ENCODE measurements around the gene SLC46A2. TPM values are rescaled to one million over a fixed set of nuclear protein-coding genes. Genes with fewer than 3 reads are reported as not detected.

SLC46A2 gene
- total RNA-seq: not detected

GRCh38 chr9:112890106-112891081 lies at the start of gene SLC46A2:
SLC46A2 (minus strand) TSS chr9:112890876; CDS start chr9:112890681, 195 bp downstream.
- peaks cover 45% of the 10 kb centered on the region for H3K27me3 Mint-ChIP-seq
- POLR2A ChIA-PET: no interaction called here
- no peak for DNase-seq
- no peaks in the 10 kb centered on the region for H3K36me3 Mint-ChIP-seq (ENCODE audit: low read depth)
- peaks cover 2% of the 10 kb centered on the region for H3K4me1 Mint-ChIP-seq
- H3K9me3 Mint-ChIP-seq: no peaks in the 10 kb centered on the region
- CTCF ChIA-PET: no interaction called here
- H3K27ac Mint-ChIP-seq: no peak within 1 kb of the TSS
- no peak within 1 kb of the TSS for H3K4me3 Mint-ChIP-seq

- Mint-ChIP-seq H3K9me3 (no peaks in the 10 kb centered on the region), H3K27ac (no peak overlapping the region), H3K27me3 (peaks cover 5% of the 10 kb centered on the region), H3K4me3 (no peak overlapping the region), H3K36me3 (ENCODE audit: low read depth) (no peaks in the 10 kb centered on the region), H3K4me1 (no peaks in the 10 kb centered on the region)
- POLR2A ChIA-PET: no interaction called here
- DNase-seq: no peak
- CTCF ChIA-PET: interaction anchor here (1.3 kb wide), 1 partner anchor 16 kb away, joined by 6 read pairs; no protein-coding TSS in a partner anchor
Measured at GRCh38 chr9:112939418-112939817, 48.7 kb upstream of the SLC46A2 start.

- no peaks in the 10 kb centered on the region for H3K4me1 Mint-ChIP-seq
- ChIA-PET CTCF (interaction anchor here (0.9 kb wide), 1 partner anchor 17 kb away, joined by 3 read pairs; no protein-coding TSS in a partner anchor), POLR2A (no interaction called here)
- H3K9me3 Mint-ChIP-seq: no peaks in the 10 kb centered on the region
- peaks cover 12% of the 10 kb centered on the region for H3K27me3 Mint-ChIP-seq
- H3K36me3 Mint-ChIP-seq (ENCODE audit: low read depth): no peaks in the 10 kb centered on the region
- H3K4me3 Mint-ChIP-seq: no peak overlapping the region
- no peak overlapping the region for H3K27ac Mint-ChIP-seq
- no peak for DNase-seq
Measured at GRCh38 chr9:112933696-112934095, 43.0 kb upstream of the SLC46A2 start.

GRCh38 chr9:112925058-112925641 lies 34.5 kb upstream of the SLC46A2 start:
- no peak for DNase-seq
- ChIA-PET POLR2A (no interaction called here), CTCF (no interaction called here)
- Mint-ChIP-seq H3K4me3 (no peak overlapping the region), H3K4me1 (no peaks in the 10 kb centered on the region), H3K27me3 (peaks cover 22% of the 10 kb centered on the region), H3K27ac (no peak overlapping the region), H3K36me3 (ENCODE audit: low read depth) (no peaks in the 10 kb centered on the region), H3K9me3 (no peaks in the 10 kb centered on the region)

- H3K36me3 Mint-ChIP-seq (ENCODE audit: low read depth): no peaks in the 10 kb centered on the region
- H3K4me1 Mint-ChIP-seq: no peaks in the 10 kb centered on the region
- ChIA-PET POLR2A (no interaction called here), CTCF (no interaction called here)
- H3K27me3 Mint-ChIP-seq: peaks cover 28% of the 10 kb centered on the region
- DNase-seq: no peak
- no peak overlapping the region for H3K4me3 Mint-ChIP-seq
- H3K9me3 Mint-ChIP-seq: no peaks in the 10 kb centered on the region
- no peak overlapping the region for H3K27ac Mint-ChIP-seq
Measured at GRCh38 chr9:112921549-112921948, 30.9 kb upstream of the SLC46A2 start.

GRCh38 chr9:112917987-112918362 lies 27.3 kb upstream of the SLC46A2 start:
- no peak for DNase-seq
- Mint-ChIP-seq H3K27ac (no peak overlapping the region), H3K4me3 (no peak overlapping the region), H3K36me3 (ENCODE audit: low read depth) (no peaks in the 10 kb centered on the region), H3K4me1 (no peaks in the 10 kb centered on the region), H3K27me3 (peaks cover 21% of the 10 kb centered on the region), H3K9me3 (no peaks in the 10 kb centered on the region)
- POLR2A ChIA-PET: no interaction called here
- CTCF ChIA-PET: interaction anchor here (0.6 kb wide), 1 partner anchor 20 kb away, joined by 3 read pairs; no protein-coding TSS in a partner anchor

- Mint-ChIP-seq H3K27ac (no peak overlapping the region), H3K4me1 (no peaks in the 10 kb centered on the region), H3K9me3 (no peaks in the 10 kb centered on the region), H3K27me3 (peaks cover 21% of the 10 kb centered on the region), H3K4me3 (no peak overlapping the region), H3K36me3 (ENCODE audit: low read depth) (no peaks in the 10 kb centered on the region)
- no peak for DNase-seq
- CTCF ChIA-PET: interaction anchor here (0.6 to 1.7 kb wide), 2 partner anchors 17 to 20 kb away, joined by 3 read pairs; no protein-coding TSS in a partner anchor
- POLR2A ChIA-PET: no interaction called here
Measured at GRCh38 chr9:112917047-112917986, 26.6 kb upstream of the SLC46A2 start.

GRCh38 chr9:112914524-112914923 lies 23.8 kb upstream of the SLC46A2 start:
- Mint-ChIP-seq H3K36me3 (ENCODE audit: low read depth) (no peaks in the 10 kb centered on the region), H3K27ac (no peak overlapping the region), H3K4me1 (no peaks in the 10 kb centered on the region), H3K4me3 (no peak overlapping the region), H3K27me3 (peaks cover 13% of the 10 kb centered on the region), H3K9me3 (no peaks in the 10 kb centered on the region)
- no peak for DNase-seq
- ChIA-PET POLR2A (no interaction called here), CTCF (no interaction called here)

GRCh38 chr9:112913326-112913725 lies 22.6 kb upstream of the SLC46A2 start:
- Mint-ChIP-seq H3K36me3 (ENCODE audit: low read depth) (no peaks in the 10 kb centered on the region), H3K9me3 (no peaks in the 10 kb centered on the region), H3K4me1 (no peaks in the 10 kb centered on the region), H3K4me3 (no peak overlapping the region), H3K27me3 (peaks cover 13% of the 10 kb centered on the region), H3K27ac (no peak overlapping the region)
- ChIA-PET CTCF (interaction anchor here (0.6 to 2.9 kb wide), 2 partner anchors 10 to 16 kb away, joined by 3 to 8 read pairs; no protein-coding TSS in a partner anchor), POLR2A (no interaction called here)
- DNase-seq: no peak

GRCh38 chr9:112912636-112913035 lies 22.0 kb upstream of the SLC46A2 start:
- Mint-ChIP-seq H3K27me3 (peaks cover 13% of the 10 kb centered on the region), H3K36me3 (ENCODE audit: low read depth) (no peaks in the 10 kb centered on the region), H3K9me3 (no peaks in the 10 kb centered on the region), H3K27ac (no peak overlapping the region), H3K4me1 (no peaks in the 10 kb centered on the region), H3K4me3 (no peak overlapping the region)
- DNase-seq: no peak
- ChIA-PET CTCF (interaction anchor here (2.9 kb wide), 1 partner anchor 9 kb away, joined by 8 read pairs; no protein-coding TSS in a partner anchor), POLR2A (no interaction called here)

GRCh38 chr9:112911736-112912135 lies 21.1 kb upstream of the SLC46A2 start:
- Mint-ChIP-seq H3K27ac (no peak overlapping the region), H3K27me3 (peaks cover 10% of the 10 kb centered on the region), H3K36me3 (ENCODE audit: low read depth) (no peaks in the 10 kb centered on the region), H3K9me3 (no peaks in the 10 kb centered on the region), H3K4me1 (no peaks in the 10 kb centered on the region), H3K4me3 (no peak overlapping the region)
- ChIA-PET POLR2A (no interaction called here), CTCF (interaction anchor here (2.9 kb wide), 1 partner anchor 8 kb away, joined by 8 read pairs; no protein-coding TSS in a partner anchor)
- no peak for DNase-seq

- peaks cover 11% of the 10 kb centered on the region for H3K27me3 Mint-ChIP-seq
- ChIA-PET POLR2A (no interaction called here), CTCF (no interaction called here)
- H3K36me3 Mint-ChIP-seq (ENCODE audit: low read depth): no peaks in the 10 kb centered on the region
- H3K4me1 Mint-ChIP-seq: peaks cover 8% of the 10 kb centered on the region
- H3K4me3 Mint-ChIP-seq: no peak overlapping the region
- DNase-seq: no peak
- H3K9me3 Mint-ChIP-seq: no peaks in the 10 kb centered on the region
- no peak overlapping the region for H3K27ac Mint-ChIP-seq
Measured at GRCh38 chr9:112905084-112905483, 14.4 kb upstream of the SLC46A2 start.

Measured in activated CD4-positive, alpha-beta T cell treated with anti-CD3 and anti-CD28 coated beads, Interleukin-2, amount 10 ng/mL, durations not matched to agents 7 days and 5 days (primary cell).